SK-N-SH (cell line): Measurements from ENCODE around the gene NGB.

Source experiments
- CHD2 ChIP-seq: fragments of 150-350 bp; IDR thresholded peaks from 2 replicates; pipeline ENCODE4 v1.6.1; 2018; ENCODE audit warnings: low read length; ENCODE audit not compliant: partially characterized antibody
- CTCF ChIP-seq: fragments of 200-600 bp; sonication (generic); IDR thresholded peaks from 2 replicates; pipeline ENCODE4 v1.6.1; 2017; ENCODE audit warnings: antibody characterized with exemption, mild to moderate bottlenecking, moderate library complexity
- ELF1 ChIP-seq: IDR thresholded peaks from 2 replicates; pipeline ENCODE4 v1.4.0; 2012
- EZH2phosphoT487 ChIP-seq: fragments of 200-600 bp; sonication (generic); IDR thresholded peaks from 2 replicates; pipeline ENCODE4 v1.6.1; 2017; ENCODE audit warnings: low read depth, mixed run types, mild to moderate bottlenecking, antibody characterized with exemption, moderate library complexity, borderline replicate concordance
- JUND ChIP-seq: IDR thresholded peaks from 2 replicates; pipeline ENCODE4 v1.4.0; 2012
- POLR2AphosphoS5 ChIP-seq: IDR thresholded peaks from 2 replicates; pipeline ENCODE4 v1.6.1; 2012; ENCODE audit warnings: low read depth, low read length
- RAD21 ChIP-seq: IDR thresholded peaks from 2 replicates; pipeline ENCODE4 v1.6.1; 2012; ENCODE audit warnings: mild to moderate bottlenecking, low read length
- RCOR1 ChIP-seq: fragments of 150-350 bp; IDR thresholded peaks from 2 replicates; pipeline ENCODE4 v1.6.1; 2017; ENCODE audit warnings: antibody characterized with exemption, low read length
- REST ChIP-seq: IDR thresholded peaks from 2 replicates; pipeline ENCODE4 v1.6.1; 2012; ENCODE audit warnings: mild to moderate bottlenecking, low read depth, low read length, moderate library complexity
- RFX5 ChIP-seq: IDR thresholded peaks from 2 replicates; pipeline ENCODE4 v1.6.1; 2012; ENCODE audit warnings: mild to moderate bottlenecking, improper control_type of control experiment, low read length
- TAF1 ChIP-seq: IDR thresholded peaks from 2 replicates; pipeline ENCODE4 v1.6.1; 2012; ENCODE audit warnings: low read depth, mild to moderate bottlenecking, low read length, moderate library complexity, borderline replicate concordance
- ZBTB33 ChIP-seq: IDR thresholded peaks from 2 replicates; pipeline ENCODE4 v1.4.0; 2012; ENCODE audit warnings: low read depth, borderline replicate concordance

- TF ChIP-seq ELF1 (no peak), CHD2 (no peak), CTCF (no peak), RFX5 (no peak), JUND (no peak), RAD21 (no peak), REST (no peak), RCOR1 (no peak), ZBTB33 (no peak), EZH2phosphoT487 (no peak), TAF1 (no peak), POLR2AphosphoS5 (no peak)
These were observed 40.2 kb upstream of the NGB start for GRCh38 chr14:77311217-77311616.
